GM10248 (cell line): ENCODE data around the gene SLC2A4RG.

ENCODE experiments used
- CTCF ChIA-PET: fragments of 300-600 bp; sonication (Branson Sonifier 250); formaldehyde crosslinking; extraction: SDS; loops from one replicate; lab custom pipeline; 2021; ENCODE audit warnings: antibody characterized with exemption; lab: Yijun Ruan, JAX
- POLR2A ChIA-PET: fragments of 350-650 bp; sonication (Branson Sonifier 250); formaldehyde crosslinking; extraction: SDS; loops from one replicate; lab custom pipeline; 2020; ENCODE audit warnings: antibody characterized with exemption; lab: Yijun Ruan, JAX
- DNase-seq: peaks from one replicate; pipeline ENCODE4 v3.0.0; 2012; ENCODE audit errors: extremely low spot score
- CTCF ChIP-seq: IDR thresholded peaks from 2 replicates; pipeline ENCODE4 v1.5.1; 2012; ENCODE audit warnings: mild to moderate bottlenecking, low read depth; ENCODE audit errors: extremely low read depth, missing control alignments, control extremely low read depth

Gene SLC2A4RG

DNA sequence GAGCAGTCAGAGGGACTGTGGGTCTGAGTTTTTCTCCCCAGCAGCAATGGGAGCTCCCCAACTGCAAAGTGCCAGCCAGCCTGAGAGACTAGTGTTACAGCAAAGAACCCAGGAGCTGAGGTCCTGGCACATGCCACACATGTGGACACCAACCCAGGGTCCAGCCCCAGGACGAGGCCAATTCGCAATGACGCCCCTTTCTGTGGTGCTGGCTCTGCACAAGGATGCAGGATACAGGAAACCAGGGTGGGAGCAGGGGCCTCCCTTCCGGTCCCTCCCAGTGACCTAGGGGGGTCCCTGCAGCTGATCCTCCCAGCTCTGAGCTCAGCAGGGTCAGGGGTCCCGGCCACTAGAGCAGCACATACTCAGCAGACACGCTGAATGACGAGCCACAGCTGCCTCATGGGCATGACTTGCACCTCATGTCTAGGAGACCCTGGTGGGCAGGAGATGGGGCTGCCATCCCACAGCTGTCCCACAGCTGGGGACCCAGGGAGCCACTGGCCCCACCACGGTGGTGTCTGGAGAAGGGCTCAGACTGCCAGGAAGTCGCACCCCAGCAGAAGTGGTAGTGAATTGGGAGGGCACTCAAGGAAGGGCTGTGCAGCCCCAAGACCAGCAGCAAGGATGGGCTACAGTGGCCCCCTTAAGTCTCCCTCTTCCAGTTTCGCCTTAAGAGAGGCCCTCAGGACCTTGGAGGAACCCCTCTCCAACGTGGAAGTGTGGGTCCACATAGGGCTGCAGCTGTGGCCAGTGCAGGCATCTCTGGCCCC, 35.4 kb upstream of the SLC2A4RG start:
- DNase-seq: peak; percentile 5
- ChIA-PET CTCF (interaction anchor here (1.0 to 1.1 kb wide), 2 partner anchors 161 to 167 kb away, joined by 3 read pairs; partner anchors contain the start of gene TPD52L2), POLR2A (no interaction called here)
- TF ChIP-seq CTCF: no peak

GRCh38 chr20:63704749-63705117, 34.8 kb upstream of the SLC2A4RG start:
- ChIA-PET POLR2A (no interaction called here), CTCF (interaction anchor here (1.0 to 1.1 kb wide), 2 partner anchors 160 to 167 kb away, joined by 3 read pairs; partner anchors contain the start of gene TPD52L2)
- no peak for DNase-seq
- TF ChIP-seq CTCF: no peak

- ChIA-PET POLR2A (no interaction called here), CTCF (interaction anchor here (1.0 to 4.2 kb wide), 4 partner anchors 17 to 168 kb away, joined by 3 to 21 read pairs (median 4); partner anchors contain the start of genes PTK6 and TPD52L2)
Observed at GRCh38 chr20:63705232-63706026, 34.1 kb upstream of the SLC2A4RG start.

DNA sequence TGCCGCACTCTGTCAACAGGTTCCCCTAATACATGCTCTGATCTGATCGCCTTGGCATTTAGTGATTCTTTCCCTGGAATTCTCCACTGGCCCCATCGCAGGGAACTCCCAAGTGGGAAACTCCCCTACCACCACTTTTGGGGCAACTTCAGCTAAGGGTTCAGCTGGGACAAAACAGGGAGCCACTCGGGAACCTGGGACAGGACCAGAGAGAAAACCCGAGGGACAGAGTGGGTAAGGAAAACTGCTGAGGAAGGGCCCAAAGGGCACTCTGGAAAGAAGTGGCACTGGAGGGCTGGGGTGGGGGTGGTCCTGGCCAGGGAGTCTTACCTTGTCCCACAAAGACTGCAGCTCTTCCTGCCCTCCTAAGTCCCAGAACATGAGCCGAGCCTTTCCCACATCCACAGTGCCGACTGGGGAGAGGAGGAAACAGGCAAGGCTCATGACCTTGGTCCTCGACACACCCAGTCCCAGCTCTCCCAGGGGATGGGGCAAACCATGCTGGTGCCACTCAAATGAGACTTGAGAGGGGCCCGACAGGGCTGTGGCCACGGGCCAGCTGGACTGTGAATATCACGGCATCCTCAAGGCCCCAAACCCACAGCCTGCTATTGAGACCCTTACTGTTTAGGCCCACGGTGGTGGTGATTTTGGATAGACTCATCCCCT, 33.4 kb upstream of the SLC2A4RG start:
- DNase-seq: no peak
- POLR2A ChIA-PET: interaction anchor here (0.6 kb wide), 1 partner anchor 18 kb away, joined by 8 read pairs; no protein-coding TSS in a partner anchor
- no peak for TF ChIP-seq CTCF
- CTCF ChIA-PET: interaction anchor here (1.2 to 4.2 kb wide), 5 partner anchors 16 to 169 kb away, joined by 3 to 21 read pairs (median 4); partner anchors contain the start of genes LIME1 and PTK6

More at GRCh38 chr20:63705232-63706026, 34.1 kb upstream of the SLC2A4RG start:
- no peak for TF ChIP-seq CTCF
- DNase-seq: peak; percentile 11

- peak; percentile 74 for DNase-seq
- TF ChIP-seq CTCF: peak; percentile 81
- ChIA-PET POLR2A (interaction anchor here (1.2 kb wide), 1 partner anchor 32 kb away, joined by 3 read pairs; the partner anchor contains the start of gene SLC2A4RG), CTCF (interaction anchor here (0.5 to 4.2 kb wide), 16 partner anchors 9 to 274 kb away, joined by 3 to 21 read pairs (median 5); partner anchors contain the start of genes LIME1, PRPF6, PTK6 and TNFRSF6B)
Observed at GRCh38 chr20:63706852-63707557, 32.6 kb upstream of the SLC2A4RG start.
